Measurements from ENCODE around the gene BRD4.

The BRD4 gene

DNA sequence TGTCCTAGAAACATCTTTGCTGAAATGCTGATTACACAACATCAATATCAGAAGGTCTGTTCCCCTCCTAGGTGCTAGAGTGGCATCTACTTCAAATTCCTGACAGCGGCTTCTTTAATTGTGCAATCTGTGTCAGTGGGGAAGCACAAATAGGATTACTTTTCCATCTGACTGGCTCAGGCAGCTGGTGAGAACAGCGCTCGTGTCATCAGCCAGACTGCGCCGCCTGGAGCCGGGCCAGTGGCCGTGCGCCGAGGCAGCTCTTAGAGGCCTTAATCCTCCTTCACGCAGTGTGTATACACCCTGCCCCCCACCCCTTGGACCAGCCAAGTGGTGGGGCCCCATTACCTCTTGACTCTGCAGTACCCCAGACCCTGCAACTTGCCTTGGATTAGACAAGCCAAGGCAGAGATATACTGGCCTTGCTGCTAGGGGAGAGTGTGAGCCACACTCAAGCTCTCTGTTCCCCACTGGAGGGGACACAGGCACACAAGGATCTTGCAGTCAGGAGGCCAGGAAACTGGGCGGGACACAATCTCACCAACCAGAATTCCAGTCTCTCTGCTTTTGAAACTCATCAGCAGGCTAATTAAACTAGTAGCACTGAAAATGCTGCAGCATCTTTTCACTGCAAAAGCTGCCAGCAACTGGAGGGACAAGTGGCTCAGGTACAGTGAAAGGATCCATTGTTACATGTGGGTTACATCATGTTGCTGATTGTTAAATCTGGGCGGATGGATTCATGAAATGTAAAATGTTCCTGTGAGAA lies 51.2 kb downstream of the BRD4 start:
- TF ChIP-seq, protein P1, sequence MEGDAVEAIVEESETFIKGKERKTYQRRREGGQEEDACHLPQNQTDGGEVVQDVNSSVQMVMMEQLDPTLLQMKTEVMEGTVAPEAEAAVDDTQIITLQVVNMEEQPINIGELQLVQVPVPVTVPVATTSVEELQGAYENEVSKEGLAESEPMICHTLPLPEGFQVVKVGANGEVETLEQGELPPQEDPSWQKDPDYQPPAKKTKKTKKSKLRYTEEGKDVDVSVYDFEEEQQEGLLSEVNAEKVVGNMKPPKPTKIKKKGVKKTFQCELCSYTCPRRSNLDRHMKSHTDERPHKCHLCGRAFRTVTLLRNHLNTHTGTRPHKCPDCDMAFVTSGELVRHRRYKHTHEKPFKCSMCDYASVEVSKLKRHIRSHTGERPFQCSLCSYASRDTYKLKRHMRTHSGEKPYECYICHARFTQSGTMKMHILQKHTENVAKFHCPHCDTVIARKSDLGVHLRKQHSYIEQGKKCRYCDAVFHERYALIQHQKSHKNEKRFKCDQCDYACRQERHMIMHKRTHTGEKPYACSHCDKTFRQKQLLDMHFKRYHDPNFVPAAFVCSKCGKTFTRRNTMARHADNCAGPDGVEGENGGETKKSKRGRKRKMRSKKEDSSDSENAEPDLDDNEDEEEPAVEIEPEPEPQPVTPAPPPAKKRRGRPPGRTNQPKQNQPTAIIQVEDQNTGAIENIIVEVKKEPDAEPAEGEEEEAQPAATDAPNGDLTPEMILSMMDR (IDR thresholded peaks at IDR 0.05; ENCODE audit: low read depth, low read length) = 0 out of 2 replicates have a peak, but pooled peaks have one; percentile 11
- no peak overlapping the region for H3K4me3 ChIP-seq (ENCODE audit: low read depth, low read length)

DNA sequence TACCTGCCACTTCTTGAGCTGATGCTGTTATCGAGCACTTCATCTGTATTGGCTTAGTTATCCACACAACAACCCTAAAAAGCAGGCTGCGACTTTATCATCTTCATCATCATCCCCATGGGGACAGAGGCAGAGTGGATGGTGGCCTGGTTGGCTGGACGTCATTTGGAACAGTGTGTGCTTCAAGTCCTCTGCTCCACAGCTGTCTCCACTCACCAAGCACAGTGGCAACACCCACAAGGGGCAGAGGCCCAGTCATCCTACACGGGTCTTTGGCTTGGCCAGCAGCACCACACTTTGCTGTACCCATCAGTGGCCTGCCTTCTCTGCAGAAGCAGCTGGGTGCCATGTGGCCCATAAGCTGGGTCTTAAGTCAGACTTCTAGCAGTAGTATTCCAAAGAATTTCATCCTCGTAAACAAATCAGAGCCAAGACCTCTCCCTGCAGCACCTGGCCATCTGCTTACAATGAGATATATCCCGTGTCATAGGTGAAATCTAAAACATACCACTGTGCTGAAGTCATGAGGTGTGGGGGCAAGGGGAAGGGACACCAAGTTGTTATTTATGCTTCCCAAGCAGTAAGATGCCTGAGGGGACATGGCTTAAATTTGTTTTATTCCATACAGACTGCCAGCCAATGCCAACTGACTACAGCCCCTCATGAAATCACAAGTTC lies 52.2 kb downstream of the BRD4 start:
- TF ChIP-seq, protein P1 (IDR thresholded peaks at IDR 0.05; ENCODE audit: low read depth, low read length) = no peak

DNA sequence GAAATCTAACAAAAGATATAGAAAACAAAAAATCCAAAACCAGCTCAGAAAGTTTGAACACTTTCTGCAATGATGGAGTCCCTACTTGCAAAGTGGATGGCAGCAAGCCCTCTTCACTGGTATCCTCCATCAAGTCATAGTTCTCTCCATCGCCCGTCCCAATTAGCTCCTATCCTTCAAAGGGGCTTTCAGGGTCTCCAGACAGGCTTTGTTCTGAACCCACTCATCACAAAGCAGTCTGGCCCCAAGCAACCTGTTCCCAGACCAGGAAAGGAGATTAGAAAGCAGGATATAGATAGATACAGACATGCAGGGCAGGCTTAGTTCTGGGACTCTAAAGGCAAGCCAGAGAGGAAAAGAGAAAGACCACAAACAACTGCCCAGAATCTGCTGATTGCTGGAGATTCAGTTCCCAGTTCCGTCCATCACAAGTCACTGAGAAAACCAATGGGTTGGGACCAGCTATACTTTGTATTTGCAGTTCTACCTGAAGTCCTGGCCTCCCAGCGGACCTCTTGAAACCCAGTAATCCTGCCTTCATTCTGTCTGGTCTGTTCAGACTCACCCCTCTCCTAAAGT lies 52.9 kb downstream of the BRD4 start:
- TF ChIP-seq, protein P1 (IDR thresholded peaks at IDR 0.05; ENCODE audit: low read depth, low read length) = no peak
- no peak overlapping the region for H3K4me3 ChIP-seq (ENCODE audit: low read depth, low read length)

More for the DNA sequence above, 52.2 kb downstream of the BRD4 start:
- H3K4me3 ChIP-seq (ENCODE audit: low read depth, low read length) = no peak overlapping the region

DNA sequence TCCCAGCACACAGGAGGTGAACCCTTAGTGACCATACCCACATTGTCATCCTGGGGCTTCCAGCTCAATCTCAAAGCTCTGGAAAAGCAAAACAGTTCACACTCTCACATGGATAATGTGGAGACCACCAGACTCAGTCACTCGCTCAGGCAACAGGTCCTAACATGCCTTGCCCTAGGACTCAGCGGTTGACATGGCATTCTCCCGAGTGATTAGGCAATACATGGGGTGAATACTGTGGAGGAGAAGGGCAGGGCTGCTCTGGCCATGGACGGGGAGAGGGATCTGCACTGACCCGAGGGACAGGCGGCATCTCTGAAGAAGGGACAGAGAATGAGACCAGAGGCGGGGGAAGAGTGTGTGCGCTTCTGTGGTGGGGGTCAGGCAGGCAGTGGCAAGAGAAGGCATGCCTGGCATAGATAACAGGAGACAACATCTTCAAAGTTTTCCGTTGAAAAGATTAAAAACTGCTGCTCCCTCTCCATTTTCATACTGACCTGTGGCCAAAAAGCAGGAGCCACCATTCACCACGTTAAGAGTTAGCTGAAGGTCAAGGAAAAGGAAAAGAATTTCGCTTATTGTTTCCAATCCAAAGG lies 55.6 kb downstream of the BRD4 start:
- TF ChIP-seq, protein P1 (IDR thresholded peaks at IDR 0.05; ENCODE audit: low read depth, low read length) = no peak
- no peak overlapping the region for H3K4me3 ChIP-seq (ENCODE audit: low read depth, low read length)

DNA sequence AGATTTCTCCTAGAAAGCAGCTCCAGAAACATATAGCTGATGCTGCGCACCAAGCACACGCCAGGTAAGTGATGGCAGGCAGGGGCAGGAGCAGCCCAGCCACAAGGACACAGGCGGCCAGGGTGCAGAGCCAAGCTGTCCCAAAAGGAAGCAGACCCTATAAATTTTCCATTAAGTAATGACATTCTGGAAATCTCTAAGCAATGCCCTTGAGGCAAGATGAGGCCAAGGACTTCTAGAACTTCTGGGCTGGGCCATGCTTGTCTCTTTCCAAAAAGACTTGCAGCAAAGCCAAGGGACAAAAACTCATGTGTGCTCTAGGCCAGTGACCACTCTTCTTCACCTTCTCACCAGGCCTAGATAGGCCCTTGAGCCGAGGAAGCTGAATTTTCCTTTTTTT lies 57.9 kb downstream of the BRD4 start:
- TF ChIP-seq, protein P1 (IDR thresholded peaks at IDR 0.05; ENCODE audit: low read depth, low read length) = no peak
- H3K4me3 ChIP-seq (ENCODE audit: low read depth, low read length) = no peak overlapping the region

DNA sequence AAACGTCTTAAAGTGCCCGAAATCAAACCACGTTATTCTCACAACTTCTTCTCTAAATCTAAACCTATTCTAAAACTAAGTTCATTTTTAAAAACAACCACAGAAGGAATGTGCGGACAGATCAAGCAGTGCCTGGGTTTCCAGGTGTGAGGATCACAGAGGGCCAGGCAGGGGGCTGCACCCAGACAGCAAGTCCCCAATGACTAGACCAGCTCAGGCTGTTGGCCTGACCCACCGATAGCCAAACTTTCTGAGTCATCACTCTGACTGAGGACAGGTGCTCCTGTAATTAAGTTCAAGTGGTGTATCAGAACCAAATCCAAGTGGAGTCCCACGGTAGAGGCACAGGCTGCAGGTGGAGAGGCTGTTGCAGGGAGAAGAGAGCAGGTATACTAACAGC lies 62.5 kb downstream of the BRD4 start:
- no peak overlapping the region for H3K4me3 ChIP-seq (ENCODE audit: low read depth, low read length)
- TF ChIP-seq, protein P1 (IDR thresholded peaks at IDR 0.05; ENCODE audit: low read depth, low read length) = no peak

Measured in WI38 (cell line).